ENCODE results near the gene CNKSR3.

DNA sequence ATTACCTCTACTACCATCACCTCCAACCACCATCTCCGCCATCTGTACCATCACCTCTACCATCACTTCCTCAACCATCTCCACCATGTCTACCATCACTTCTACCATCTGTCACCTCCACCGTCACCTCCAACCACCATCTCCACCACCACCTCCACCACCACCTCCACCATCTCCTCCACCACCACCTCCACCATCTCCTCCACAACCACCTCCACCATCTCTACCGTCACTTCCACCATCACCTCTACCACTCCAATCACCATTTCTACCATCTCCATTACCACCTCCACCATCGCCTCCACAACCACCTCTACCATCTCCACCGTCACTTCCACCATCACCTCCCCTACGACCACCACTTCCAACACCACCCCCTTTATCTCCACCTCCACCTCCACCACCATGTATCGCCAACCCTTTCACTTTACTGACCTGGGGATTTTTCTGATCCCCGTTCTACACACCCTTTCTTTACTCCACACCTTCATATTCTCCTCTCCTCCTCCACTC lies 156.2 kb downstream of the CNKSR3 start:
- no peak for TF ChIP-seq POLR2AphosphoS5 (IDR thresholded peaks at IDR 0.05; ENCODE audit: borderline replicate concordance, low read depth, low read length)
- TF ChIP-seq EZH2 (IDR thresholded peaks at IDR 0.05), result no peak
